ENCODE data around the gene DNM2.

GRCh38 chr19:10838377-10838776 lies 120.5 kb downstream of the DNM2 start:
- no peak for TF ChIP-seq CTCF (IDR thresholded peaks at IDR 0.05)
- TF ChIP-seq POLR2A (IDR thresholded peaks at IDR 0.05), result no peak

All from testis (tissue), 2 donors.